Activated CD8-positive, alpha-beta memory T cell treated with anti-CD3 and anti-CD28 coated beads for 36 hours (primary cell): ENCODE results near the gene PIEZO2. TPM values are rescaled to one million over a fixed set of nuclear protein-coding genes. Genes with fewer than 3 reads are reported as not detected.
"Not testable (repeated sequence)": the region's sequence is repeated elsewhere in the genome, so short reads cannot be mapped to it uniquely, and the experiment has no call there.

Source experiments
- CTCF ChIA-PET: fragments of 350-600 bp; sonication (Branson Sonifier 250); formaldehyde crosslinking; loops from one replicate; lab custom pipeline; 2021; ENCODE audit warnings: antibody characterized with exemption; lab: Charles Lee
- POLR2A ChIA-PET: fragments of 350-600 bp; sonication (Branson Sonifier 250); formaldehyde crosslinking; loops from one replicate; lab custom pipeline; 2021; ENCODE audit warnings: antibody characterized with exemption; lab: Charles Lee
- total RNA-seq, 2 experiments: library from RNA; stranded (reverse); gene quantifications; one replicate each; pipeline ENCODE4 v1.2.3, GENCODE V29; 2021

Gene PIEZO2
- total RNA-seq, 2 experiments from 2014 or later: not detected

GRCh38 chr18:10950080-10950875 is 199.1 kb downstream of the PIEZO2 start:
- CTCF ChIA-PET: no interaction called here

GRCh38 chr18:10949655-10950054 is 199.7 kb downstream of the PIEZO2 start:
- ChIA-PET CTCF (no interaction called here), POLR2A (no interaction called here)

More at GRCh38 chr18:10950080-10950875, 199.1 kb downstream of the PIEZO2 start:
- POLR2A ChIA-PET: no interaction called here

- CTCF ChIA-PET: no interaction called here
- POLR2A ChIA-PET: no interaction called here
These were observed 200.9 kb downstream of the PIEZO2 start for GRCh38 chr18:10948421-10948820.

- POLR2A ChIA-PET: no interaction called here
These were observed 203.3 kb downstream of the PIEZO2 start for GRCh38 chr18:10946058-10946457.

GRCh38 chr18:10942998-10943397 is 206.4 kb downstream of the PIEZO2 start:
- POLR2A ChIA-PET: no interaction called here

More at GRCh38 chr18:10946058-10946457, 203.3 kb downstream of the PIEZO2 start:
- CTCF ChIA-PET: no interaction called here

GRCh38 chr18:10939822-10940221 is 209.5 kb downstream of the PIEZO2 start:
- ChIA-PET CTCF (no interaction called here), POLR2A (no interaction called here)

More at GRCh38 chr18:10942998-10943397, 206.4 kb downstream of the PIEZO2 start:
- CTCF ChIA-PET: no interaction called here

GRCh38 chr18:10937743-10938640 is 211.4 kb downstream of the PIEZO2 start:
- ChIA-PET POLR2A (no interaction called here), CTCF (no interaction called here)

GRCh38 chr18:10936176-10937053 is 213.0 kb downstream of the PIEZO2 start:
- ChIA-PET POLR2A (no interaction called here), CTCF (no interaction called here)

GRCh38 chr18:10935588-10935987 is 213.8 kb downstream of the PIEZO2 start:
- ChIA-PET CTCF (no interaction called here), POLR2A (no interaction called here)

GRCh38 chr18:10933648-10934047 is 215.7 kb downstream of the PIEZO2 start:
- POLR2A ChIA-PET: not testable (repeated sequence)

GRCh38 chr18:10930076-10930475 is 219.3 kb downstream of the PIEZO2 start:
- ChIA-PET POLR2A (no interaction called here), CTCF (no interaction called here)

More at GRCh38 chr18:10933648-10934047, 215.7 kb downstream of the PIEZO2 start:
- CTCF ChIA-PET: not testable (repeated sequence)

- POLR2A ChIA-PET: no interaction called here
- CTCF ChIA-PET: no interaction called here
These were observed 220.5 kb downstream of the PIEZO2 start for GRCh38 chr18:10928772-10929373.

- CTCF ChIA-PET: no interaction called here
- POLR2A ChIA-PET: no interaction called here
These were observed 221.2 kb downstream of the PIEZO2 start for GRCh38 chr18:10928011-10928771.

GRCh38 chr18:10927286-10927992 is 221.9 kb downstream of the PIEZO2 start:
- ChIA-PET CTCF (no interaction called here), POLR2A (no interaction called here)

- CTCF ChIA-PET: no interaction called here
These were observed 222.7 kb downstream of the PIEZO2 start for GRCh38 chr18:10926621-10927161.

GRCh38 chr18:10924290-10924689 is 225.1 kb downstream of the PIEZO2 start:
- POLR2A ChIA-PET: no interaction called here
- CTCF ChIA-PET: no interaction called here

More at GRCh38 chr18:10926621-10927161, 222.7 kb downstream of the PIEZO2 start:
- POLR2A ChIA-PET: no interaction called here

GRCh38 chr18:10923551-10924070 is 225.8 kb downstream of the PIEZO2 start:
- ChIA-PET POLR2A (no interaction called here), CTCF (no interaction called here)
